Measurements from ENCODE around the gene CACNA1C. TPM values are rescaled to one million over a fixed set of nuclear protein-coding genes. Genes with fewer than 3 reads are reported as not detected.
A peak's percentile ranks its signal among the peaks of the same experiment; 100 is the strongest.
"Not testable (repeated sequence)": the region's sequence is repeated elsewhere in the genome, so short reads cannot be mapped to it uniquely, and the experiment has no call there.

Gene CACNA1C
- polyA plus RNA-seq, 4 donors: 0.67 to 2.5 (median 2.0) TPM

GRCh38 chr12:2488596-2488995 lies 435.8 kb downstream of the CACNA1C start:
- WGBS, 3 donors: 83 to 94% (median 92%) methylated on average over 7 of the region's 7 CpGs
- no peaks in the 10 kb centered on the region for H3K36me3 ChIP-seq (ENCODE audit: control insufficient read depth in 3 of 3, insufficient read depth in 2 of 3, low read depth in 1 of 3, low read length in 3 of 3)
- H3K27me3 ChIP-seq (ENCODE audit: control insufficient read depth in 3 of 3, insufficient read depth in 3 of 3, low read length in 3 of 3): no peaks in the 10 kb centered on the region
- no peak for FAIRE-seq
- no peak overlapping the region for H3K27ac ChIP-seq (ENCODE audit: low read depth in 1 of 3, low read length in 2 of 3)
- no peak overlapping the region for H3K4me3 ChIP-seq (ENCODE audit: low read depth in 1 of 3, low read length in 3 of 3)
- H3K9me3 ChIP-seq (ENCODE audit: control insufficient read depth in 2 of 2, insufficient read depth in 1 of 2, low read depth in 1 of 2, low read length in 1 of 2): no peaks in the 10 kb centered on the region
- H3K4me1 ChIP-seq (ENCODE audit: control insufficient read depth in 3 of 3, insufficient read depth in 2 of 3, low read depth in 1 of 3, low read length in 2 of 3): peaks cover 0 to 5% (median 0%) of the 10 kb centered on the region in 3 donors
- no peak for DNase-seq

- Histone ChIP-seq H3K27me3 (ENCODE audit: control insufficient read depth in 3 of 3, insufficient read depth in 3 of 3, low read length in 3 of 3) (no peaks in the 10 kb centered on the region), H3K4me3 (ENCODE audit: low read depth in 1 of 3, low read length in 3 of 3) (no peak overlapping the region), H3K36me3 (ENCODE audit: control insufficient read depth in 3 of 3, insufficient read depth in 2 of 3, low read depth in 1 of 3, low read length in 3 of 3) (no peaks in the 10 kb centered on the region), H3K4me1 (ENCODE audit: control insufficient read depth in 3 of 3, insufficient read depth in 2 of 3, low read depth in 1 of 3, low read length in 2 of 3) (peaks cover 0 to 6% (median 0%) of the 10 kb centered on the region in 3 donors), H3K9me3 (ENCODE audit: control insufficient read depth in 2 of 2, insufficient read depth in 1 of 2, low read depth in 1 of 2, low read length in 1 of 2) (no peaks in the 10 kb centered on the region), H3K27ac (ENCODE audit: low read depth in 1 of 3, low read length in 2 of 3) (no peak overlapping the region)
- 90 to 92% (median 92%) methylated on average over 9 of the region's 9 CpGs for WGBS, 3 donors
- no peak for DNase-seq
- no peak for FAIRE-seq
Observed at GRCh38 chr12:2489275-2489674, 436.5 kb downstream of the CACNA1C start.

GRCh38 chr12:2490831-2491230 lies 438.0 kb downstream of the CACNA1C start:
- 9 to 27% (median 9%) methylated on average over 3 of the region's 3 CpGs for WGBS, 3 donors
- Histone ChIP-seq H3K27me3 (ENCODE audit: control insufficient read depth in 3 of 3, insufficient read depth in 3 of 3, low read length in 3 of 3) (no peaks in the 10 kb centered on the region), H3K4me3 (ENCODE audit: low read depth in 1 of 3, low read length in 3 of 3) (no peak overlapping the region), H3K27ac (ENCODE audit: low read depth in 1 of 3, low read length in 2 of 3) (no peak overlapping the region), H3K9me3 (ENCODE audit: control insufficient read depth in 2 of 2, insufficient read depth in 1 of 2, low read depth in 1 of 2, low read length in 1 of 2) (no peaks in the 10 kb centered on the region), H3K36me3 (ENCODE audit: control insufficient read depth in 3 of 3, insufficient read depth in 2 of 3, low read depth in 1 of 3, low read length in 3 of 3) (no peaks in the 10 kb centered on the region), H3K4me1 (ENCODE audit: control insufficient read depth in 3 of 3, insufficient read depth in 2 of 3, low read depth in 1 of 3, low read length in 2 of 3) (peaks cover 0 to 12% (median 10%) of the 10 kb centered on the region in 3 donors)
- DNase-seq: peak in 1 of 2 donors; percentile 76
- no peak for FAIRE-seq

DNA sequence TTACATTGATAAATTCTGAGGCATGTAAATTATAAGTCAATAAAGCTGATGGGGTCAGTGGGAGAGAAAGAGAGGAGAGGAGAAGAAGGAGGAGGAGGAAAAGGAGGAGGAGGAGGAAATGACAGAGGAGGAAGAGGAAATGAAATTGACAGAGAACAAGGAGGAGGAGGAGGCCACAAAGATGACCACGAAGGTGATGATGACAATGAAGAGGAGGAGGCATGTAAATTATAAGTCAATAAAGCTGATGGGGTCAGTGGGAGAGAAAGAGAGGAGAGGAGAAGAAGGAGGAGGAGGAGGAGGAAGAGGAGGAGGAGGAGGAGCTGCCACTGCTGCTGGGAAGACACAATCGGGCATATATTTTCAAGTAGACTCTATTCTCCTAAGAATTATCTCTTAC lies 438.6 kb downstream of the CACNA1C start:
- not testable (repeated sequence) for H3K4me3 ChIP-seq (ENCODE audit: low read depth in 1 of 3, low read length in 3 of 3); H3K27me3 ChIP-seq (ENCODE audit: control insufficient read depth in 3 of 3, insufficient read depth in 3 of 3, low read length in 3 of 3); DNase-seq; FAIRE-seq; H3K27ac ChIP-seq (ENCODE audit: low read depth in 1 of 3, low read length in 2 of 3); H3K9me3 ChIP-seq (ENCODE audit: control insufficient read depth in 2 of 2, insufficient read depth in 1 of 2, low read depth in 1 of 2, low read length in 1 of 2); H3K36me3 ChIP-seq (ENCODE audit: control insufficient read depth in 3 of 3, insufficient read depth in 2 of 3, low read depth in 1 of 3, low read length in 3 of 3)
- 46 to 55% (median 47%) methylated on average over 2 of the region's 2 CpGs for WGBS, 3 donors
- H3K4me1 ChIP-seq (ENCODE audit: control insufficient read depth in 3 of 3, insufficient read depth in 2 of 3, low read depth in 1 of 3, low read length in 2 of 3): peaks cover 0 to 12% (median 10%) of the 10 kb centered on the region in 3 donors

DNA sequence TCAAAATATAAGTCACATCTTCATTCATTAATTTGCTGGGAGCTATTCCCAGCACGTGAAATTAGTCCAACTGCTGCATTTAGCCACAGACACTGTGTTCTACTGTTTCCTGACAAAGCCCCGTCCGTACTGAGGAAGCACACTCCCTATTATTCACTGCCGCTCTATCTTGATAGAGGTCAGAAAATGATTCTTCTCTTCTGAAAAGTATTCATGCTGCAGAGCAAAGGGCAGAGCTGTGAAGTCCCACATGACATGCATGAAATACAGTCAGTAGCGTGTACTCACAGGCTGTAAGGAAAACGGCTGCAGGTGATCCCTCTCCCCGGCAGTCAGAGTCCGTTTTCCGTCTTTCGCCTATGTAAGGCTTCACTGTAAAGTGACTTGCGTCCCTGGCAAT lies 439.4 kb downstream of the CACNA1C start:
- H3K9me3 ChIP-seq (ENCODE audit: control insufficient read depth in 2 of 2, insufficient read depth in 1 of 2, low read depth in 1 of 2, low read length in 1 of 2): no peaks in the 10 kb centered on the region
- DNase-seq (peak in 1 of 2 donors; percentile 76), FAIRE-seq (no peak)
- no peaks in the 10 kb centered on the region for H3K36me3 ChIP-seq (ENCODE audit: control insufficient read depth in 3 of 3, insufficient read depth in 2 of 3, low read depth in 1 of 3, low read length in 3 of 3)
- peaks cover 0 to 12% (median 10%) of the 10 kb centered on the region in 3 donors for H3K4me1 ChIP-seq (ENCODE audit: control insufficient read depth in 3 of 3, insufficient read depth in 2 of 3, low read depth in 1 of 3, low read length in 2 of 3)
- no peak overlapping the region for H3K27ac ChIP-seq (ENCODE audit: low read depth in 1 of 3, low read length in 2 of 3)
- no peak overlapping the region for H3K4me3 ChIP-seq (ENCODE audit: low read depth in 1 of 3, low read length in 3 of 3)
- 23 to 53% (median 31%) methylated on average over 11 of the region's 11 CpGs for WGBS, 3 donors
- no peaks in the 10 kb centered on the region for H3K27me3 ChIP-seq (ENCODE audit: control insufficient read depth in 3 of 3, insufficient read depth in 3 of 3, low read length in 3 of 3)

GRCh38 chr12:2493086-2493485 lies 440.3 kb downstream of the CACNA1C start:
- Histone ChIP-seq H3K4me3 (ENCODE audit: low read depth in 1 of 3, low read length in 3 of 3) (no peak overlapping the region), H3K36me3 (ENCODE audit: control insufficient read depth in 3 of 3, insufficient read depth in 2 of 3, low read depth in 1 of 3, low read length in 3 of 3) (no peaks in the 10 kb centered on the region), H3K4me1 (ENCODE audit: control insufficient read depth in 3 of 3, insufficient read depth in 2 of 3, low read depth in 1 of 3, low read length in 2 of 3) (peaks cover 0 to 12% (median 10%) of the 10 kb centered on the region in 3 donors), H3K27me3 (ENCODE audit: control insufficient read depth in 3 of 3, insufficient read depth in 3 of 3, low read length in 3 of 3) (no peaks in the 10 kb centered on the region), H3K9me3 (ENCODE audit: control insufficient read depth in 2 of 2, insufficient read depth in 1 of 2, low read depth in 1 of 2, low read length in 1 of 2) (no peaks in the 10 kb centered on the region), H3K27ac (ENCODE audit: low read depth in 1 of 3, low read length in 2 of 3) (peak overlapping the region in 1 of 3 donors; percentile 36)
- no peak for FAIRE-seq
- 94 to 96% (median 95%) methylated on average over 16 of the region's 16 CpGs for WGBS, 3 donors
- DNase-seq: no peak

DNA sequence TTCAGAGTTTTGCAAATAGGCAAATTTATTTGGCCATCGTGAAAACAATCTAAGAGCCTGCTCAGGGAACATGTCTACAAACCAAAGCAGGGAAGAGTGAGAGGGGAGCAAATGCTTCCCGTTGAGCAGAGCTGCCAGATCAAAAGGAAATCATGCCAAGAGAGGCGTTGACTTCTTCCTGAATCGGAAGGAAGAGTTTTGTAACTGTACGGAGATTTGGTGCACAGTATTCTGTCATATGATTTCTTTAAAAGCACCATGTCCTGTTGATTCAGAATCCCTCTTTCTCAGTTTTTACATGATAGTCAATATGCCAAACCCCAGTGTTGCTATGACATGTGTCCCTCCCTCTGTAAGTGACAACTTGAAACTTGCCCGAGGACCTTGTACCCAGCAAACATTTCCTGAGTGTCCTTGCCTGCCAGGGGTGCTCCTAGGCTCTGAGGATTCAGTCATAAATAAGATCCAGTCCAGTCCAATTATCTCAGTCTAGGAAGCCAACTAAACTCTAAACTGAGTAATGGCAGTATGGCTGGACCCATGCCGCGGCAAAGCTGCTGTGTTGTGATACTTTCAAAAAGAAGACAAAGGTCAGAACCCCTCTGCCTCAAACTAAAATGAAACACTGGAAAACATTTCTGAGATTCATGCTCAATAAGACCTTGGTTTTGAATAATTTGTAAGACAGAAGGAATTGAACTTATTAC lies 441.9 kb downstream of the CACNA1C start:
- Histone ChIP-seq H3K4me1 (ENCODE audit: control insufficient read depth in 3 of 3, insufficient read depth in 2 of 3, low read depth in 1 of 3, low read length in 2 of 3) (peaks cover 0 to 12% (median 10%) of the 10 kb centered on the region in 3 donors), H3K36me3 (ENCODE audit: control insufficient read depth in 3 of 3, insufficient read depth in 2 of 3, low read depth in 1 of 3, low read length in 3 of 3) (no peaks in the 10 kb centered on the region), H3K27me3 (ENCODE audit: control insufficient read depth in 3 of 3, insufficient read depth in 3 of 3, low read length in 3 of 3) (no peaks in the 10 kb centered on the region), H3K9me3 (ENCODE audit: control insufficient read depth in 2 of 2, insufficient read depth in 1 of 2, low read depth in 1 of 2, low read length in 1 of 2) (no peaks in the 10 kb centered on the region), H3K4me3 (ENCODE audit: low read depth in 1 of 3, low read length in 3 of 3) (no peak overlapping the region), H3K27ac (ENCODE audit: low read depth in 1 of 3, low read length in 2 of 3) (peak overlapping the region in 2 of 3 donors; percentile 67 to 73)
- FAIRE-seq (no peak), DNase-seq (peak; percentile 13 to 84)
- 6 to 21% (median 19%) methylated on average over 8 of the region's 8 CpGs for WGBS, 3 donors

GRCh38 chr12:2495417-2496112 lies 442.8 kb downstream of the CACNA1C start:
- Histone ChIP-seq H3K27me3 (ENCODE audit: control insufficient read depth in 3 of 3, insufficient read depth in 3 of 3, low read length in 3 of 3) (no peaks in the 10 kb centered on the region), H3K36me3 (ENCODE audit: control insufficient read depth in 3 of 3, insufficient read depth in 2 of 3, low read depth in 1 of 3, low read length in 3 of 3) (no peaks in the 10 kb centered on the region), H3K27ac (ENCODE audit: low read depth in 1 of 3, low read length in 2 of 3) (peak overlapping the region in 2 of 3 donors; percentile 67 to 73), H3K4me1 (ENCODE audit: control insufficient read depth in 3 of 3, insufficient read depth in 2 of 3, low read depth in 1 of 3, low read length in 2 of 3) (peaks cover 0 to 12% (median 10%) of the 10 kb centered on the region in 3 donors), H3K4me3 (ENCODE audit: low read depth in 1 of 3, low read length in 3 of 3) (no peak overlapping the region), H3K9me3 (ENCODE audit: control insufficient read depth in 2 of 2, insufficient read depth in 1 of 2, low read depth in 1 of 2, low read length in 1 of 2) (no peaks in the 10 kb centered on the region)
- DNase-seq (peak in 1 of 2 donors; percentile 67), FAIRE-seq (no peak)
- 47 to 53% (median 49%) methylated on average over 6 of the region's 6 CpGs for WGBS, 3 donors
